Ishikawa (cell line): ENCODE measurements around the gene DIP2C.

Experiments used
- CEBPB ChIP-seq: IDR thresholded peaks from 2 replicates; pipeline ENCODE4 v1.6.1; 2012
- CREB1 ChIP-seq: IDR thresholded peaks from 2 replicates; pipeline ENCODE4 v1.6.1; 2012; ENCODE audit warnings: low read depth
- EGR1 ChIP-seq: IDR thresholded peaks from 2 replicates; pipeline ENCODE4 v1.6.1; 2012
- EP300 ChIP-seq: IDR thresholded peaks from 2 replicates; pipeline ENCODE4 v1.6.1; 2012; ENCODE audit warnings: borderline replicate concordance
- FOXM1 ChIP-seq: IDR thresholded peaks from 2 replicates; pipeline ENCODE4 v1.6.1; 2012; ENCODE audit warnings: low read depth, borderline replicate concordance
- MAX ChIP-seq: IDR thresholded peaks from 2 replicates; pipeline ENCODE4 v1.6.1; 2012
- NFIC ChIP-seq: IDR thresholded peaks from 2 replicates; pipeline ENCODE4 v1.6.1; 2012
- RAD21 ChIP-seq: IDR thresholded peaks from 2 replicates; pipeline ENCODE4 v1.6.1; 2012; ENCODE audit warnings: low read depth
- REST ChIP-seq: IDR thresholded peaks from 2 replicates; pipeline ENCODE4 v1.6.1; 2012; ENCODE audit warnings: low read depth, mild to moderate bottlenecking
- TAF1 ChIP-seq: IDR thresholded peaks from 2 replicates; pipeline ENCODE4 v1.6.1; 2012; ENCODE audit warnings: low read depth, mild to moderate bottlenecking
- TCF12 ChIP-seq: IDR thresholded peaks from 2 replicates; pipeline ENCODE4 v1.6.1; 2012; ENCODE audit warnings: low read depth
- TEAD4 ChIP-seq: IDR thresholded peaks from 2 replicates; pipeline ENCODE4 v1.6.1; 2012
- YY1 ChIP-seq: IDR thresholded peaks from 2 replicates; pipeline ENCODE4 v1.6.1; 2012; ENCODE audit warnings: low read depth
- ZBTB7A ChIP-seq: IDR thresholded peaks from 2 replicates; pipeline ENCODE4 v1.6.1; 2012; ENCODE audit warnings: low read depth
- TF ChIP-seq, protein P1 (sequence below): IDR thresholded peaks from 2 replicates; pipeline ENCODE4 v1.6.1; 2012

The DIP2C gene

DNA sequence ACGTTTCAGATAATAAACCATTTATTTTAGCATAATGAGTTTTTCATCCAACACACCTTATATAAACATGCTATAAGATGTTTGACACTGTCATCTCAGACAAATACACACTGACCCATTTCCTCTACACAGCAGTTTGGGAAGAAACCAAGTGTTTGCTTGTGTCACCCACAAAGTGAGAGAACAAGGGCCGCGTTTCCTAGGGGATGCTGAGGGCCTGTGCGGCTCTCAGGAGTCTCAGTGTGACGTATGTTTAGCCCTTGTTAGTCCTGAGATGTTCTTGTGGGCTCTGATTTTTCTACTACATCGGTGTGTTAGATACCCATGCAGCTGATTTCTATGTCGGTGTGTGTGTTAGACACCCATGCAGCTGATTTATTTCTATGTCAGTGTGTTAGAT is 266.3 kb downstream of the DIP2C start:
- TF ChIP-seq EGR1: no peak
- no peak for TF ChIP-seq CEBPB
- TF ChIP-seq MAX: no peak
- TF ChIP-seq, protein P1, sequence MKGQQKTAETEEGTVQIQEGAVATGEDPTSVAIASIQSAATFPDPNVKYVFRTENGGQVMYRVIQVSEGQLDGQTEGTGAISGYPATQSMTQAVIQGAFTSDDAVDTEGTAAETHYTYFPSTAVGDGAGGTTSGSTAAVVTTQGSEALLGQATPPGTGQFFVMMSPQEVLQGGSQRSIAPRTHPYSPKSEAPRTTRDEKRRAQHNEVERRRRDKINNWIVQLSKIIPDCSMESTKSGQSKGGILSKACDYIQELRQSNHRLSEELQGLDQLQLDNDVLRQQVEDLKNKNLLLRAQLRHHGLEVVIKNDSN: no peak
- TF ChIP-seq NFIC: no peak
- no peak for TF ChIP-seq TAF1
- TF ChIP-seq CREB1: no peak
- TF ChIP-seq YY1: no peak
- no peak for TF ChIP-seq ZBTB7A
- TF ChIP-seq EP300: no peak
- TF ChIP-seq REST: no peak
- no peak for TF ChIP-seq TEAD4
- TF ChIP-seq FOXM1: no peak
- no peak for TF ChIP-seq RAD21
- no peak for TF ChIP-seq TCF12

DNA sequence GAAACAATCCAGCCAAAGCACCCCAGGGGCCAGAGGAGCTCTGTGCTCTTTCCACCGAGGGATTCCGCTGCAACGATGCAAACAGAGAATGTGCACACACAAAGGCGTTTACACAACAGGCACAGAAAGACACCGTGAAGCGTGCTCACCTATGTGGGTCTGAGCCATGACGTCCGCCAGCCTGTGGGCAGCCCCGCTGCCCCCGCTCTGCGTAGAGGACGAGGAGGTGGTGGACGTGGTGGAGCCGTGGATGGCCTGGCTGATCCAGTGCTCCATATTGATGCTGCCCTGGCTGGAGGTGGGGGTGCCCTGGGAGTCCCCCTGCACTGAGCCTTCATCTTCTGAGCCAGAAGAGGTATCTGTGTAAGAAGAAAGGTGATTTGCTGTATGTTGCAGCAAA is 266.8 kb downstream of the DIP2C start:
- TF ChIP-seq TEAD4: no peak
- TF ChIP-seq MAX: no peak
- TF ChIP-seq, protein P1: no peak

DNA sequence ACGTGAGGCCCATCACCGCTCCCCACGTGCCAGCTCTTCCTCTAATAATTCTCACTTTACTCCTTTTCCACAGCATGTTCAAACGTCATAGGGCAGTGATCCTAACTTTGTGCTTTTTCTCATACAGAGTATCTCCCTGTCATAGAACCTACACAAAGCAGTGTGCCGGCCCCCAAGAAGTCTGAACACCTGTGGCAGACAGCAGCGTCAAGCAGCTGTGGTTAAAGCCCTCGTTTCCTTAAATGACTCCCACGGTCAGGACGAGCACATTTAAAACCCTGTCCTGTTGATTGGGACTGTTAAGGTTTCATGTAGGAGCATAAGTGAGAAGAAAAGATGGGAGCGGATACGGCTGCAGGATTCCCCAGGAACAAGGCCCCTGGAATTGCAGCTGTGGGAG is 267.2 kb downstream of the DIP2C start:
- TF ChIP-seq MAX (no peak), YY1 (no peak), CEBPB (no peak), RAD21 (no peak), REST (no peak), FOXM1 (no peak), TEAD4 (no peak), TCF12 (no peak), TAF1 (no peak), EGR1 (no peak), NFIC (no peak), EP300 (no peak), CREB1 (no peak), ZBTB7A (no peak)
- TF ChIP-seq, protein P1: no peak

DNA sequence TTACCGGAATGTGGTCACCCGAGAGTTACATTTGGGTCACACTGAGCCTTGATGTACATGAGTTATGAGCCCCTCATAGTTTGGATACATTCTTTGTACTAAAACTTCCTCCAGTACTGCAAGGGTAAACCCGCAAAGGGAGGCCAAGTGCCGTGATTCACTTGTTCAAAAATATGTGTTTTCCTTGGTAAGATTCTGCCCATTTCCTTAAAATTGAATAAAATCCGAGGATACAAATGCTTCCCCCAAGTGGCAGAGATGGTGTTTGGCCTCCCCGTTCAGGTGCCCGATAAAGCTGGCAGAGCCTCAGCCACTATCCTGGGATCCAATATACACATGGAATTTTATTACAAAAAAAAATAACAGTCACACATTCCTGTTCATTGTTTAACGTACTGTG is 268.3 kb downstream of the DIP2C start:
- TF ChIP-seq CEBPB: no peak
- TF ChIP-seq ZBTB7A: no peak

GRCh38 chr10:420154-421121 is 269.0 kb downstream of the DIP2C start:
- no peak for TF ChIP-seq NFIC
- TF ChIP-seq TAF1: no peak
- TF ChIP-seq EGR1: no peak
- TF ChIP-seq REST: no peak
- no peak for TF ChIP-seq MAX
- no peak for TF ChIP-seq TCF12
- TF ChIP-seq CREB1: no peak
- TF ChIP-seq YY1: no peak
- TF ChIP-seq ZBTB7A: no peak
- no peak for TF ChIP-seq FOXM1
- no peak for TF ChIP-seq RAD21
- no peak for TF ChIP-seq CEBPB
- TF ChIP-seq, protein P1: no peak
- no peak for TF ChIP-seq TEAD4
- no peak for TF ChIP-seq EP300
